HCT116 (cell line): ENCODE results near the gene RBM19. TPM values are rescaled to one million over a fixed set of nuclear protein-coding genes. Genes with fewer than 3 reads are reported as not detected.

Source experiments
- ATAC-seq: fragments of 200-7000 bp; cut with Tn5 transposase; 2 replicates; pipeline ENCODE4 v1.9.1; 2020; ENCODE audit warnings: mild to moderate bottlenecking, moderate library complexity
- BruUV-seq: library from RNA; stranded (reverse); fragments of 400-500 nt; replicated peaks from 2 replicates; lab custom pipeline; 2021; lab: Mats Ljungman, UMichigan
- CTCF ChIA-PET: fragments of 300-600 bp; sonication (Branson Sonifier 250); formaldehyde crosslinking; loops from one replicate; lab custom pipeline; 2021; ENCODE audit warnings: antibody characterized with exemption; lab: Charles Lee
- POLR2A ChIA-PET: fragments of 300-600, 350-600 bp; sonication (Branson Sonifier 250); formaldehyde crosslinking; loops from one replicate; lab custom pipeline; 2021; ENCODE audit warnings: antibody characterized with exemption; lab: Charles Lee
- RAD21 ChIA-PET, 2 experiments: fragments of 300-600 bp; sonication (Branson Sonifier 250); formaldehyde crosslinking; loops; one replicate each; lab custom pipeline; 2023; ENCODE audit warnings: low total read pairs in 2 of 2; ENCODE audit not compliant: uncharacterized antibody in 2 of 2, unreplicated experiment in 2 of 2, low non-redundant PET in 1 of 2; lab: Charles Lee
- DNase-seq: peaks from one replicate; pipeline ENCODE4 v3.0.0-alpha.2; 2010; ENCODE audit warnings: low read depth, low spot score
- H2AFZ ChIP-seq: fragments of 200-600 bp; shearing (Covaris generic), sonication (generic); 2 replicates; pipeline ENCODE4 v1.6.1; 2017; ENCODE audit warnings: low read depth, mixed run types, mixed read lengths, antibody characterized with exemption, low read length; ENCODE audit not compliant: poor library complexity, severe bottlenecking
- H3K27ac ChIP-seq: 2 replicates; pipeline ENCODE4 v1.5.1; 2012; ENCODE audit warnings: low read depth, low read length
- H3K27me3 ChIP-seq: fragments of 200-600 bp; sonication (generic); 2 replicates; pipeline ENCODE4 v1.6.1; 2016; ENCODE audit warnings: mixed run types, low read length, mixed read lengths; ENCODE audit not compliant: insufficient read depth
- H3K36me3 ChIP-seq, 2 experiments: fragments of 200-500 bp in 1 of 2; fragments of 200-600 bp in 1 of 2; sonication (Bioruptor generic) in 1 of 2; sonication (generic) in 1 of 2; 2 replicates each; pipeline versions ENCODE4 v1.5.1 to v1.6.1; 2014 to 2016; ENCODE audit warnings: low read length in 2 of 2, inconsistent platforms in 1 of 2, mixed read lengths in 1 of 2, mixed run types in 1 of 2; ENCODE audit not compliant: insufficient read depth in 2 of 2, control insufficient read depth in 1 of 2
- H3K4me1 ChIP-seq, 2 experiments: fragments of 200-600 bp in 1 of 2; sonication (generic) in 1 of 2; 2 replicates each; pipeline versions ENCODE4 v1.5.1 to v1.6.1; 2012 to 2017; ENCODE audit warnings: low read length in 2 of 2, inconsistent platforms in 1 of 2, mild to moderate bottlenecking in 1 of 2, mixed read lengths in 1 of 2, mixed run types in 1 of 2, moderate library complexity in 1 of 2; ENCODE audit not compliant: insufficient read depth in 2 of 2, control insufficient read depth in 1 of 2
- H3K4me2 ChIP-seq: fragments of 200-600 bp; sonication (generic); 2 replicates; pipeline ENCODE4 v1.6.1; 2017; ENCODE audit warnings: mixed run types, low read length, mixed read lengths
- H3K4me3 ChIP-seq, 2 experiments: fragments of 200-600 bp in 1 of 2; sonication (generic) in 1 of 2; replicated peaks in 1 of 2; 2 replicates each; pipeline ENCODE4 v1.5.1; 2011 to 2016; ENCODE audit warnings: low read length in 2 of 2, control low read depth in 1 of 2, low read depth in 1 of 2, mild to moderate bottlenecking in 1 of 2, mixed read lengths in 1 of 2, mixed run types in 1 of 2
- H3K79me2 ChIP-seq: fragments of 200-600 bp; sonication (generic); 2 replicates; pipeline ENCODE4 v1.6.1; 2017; ENCODE audit warnings: mild to moderate bottlenecking, mixed run types, low read length, moderate library complexity, mixed read lengths; ENCODE audit not compliant: insufficient read depth
- H3K9ac ChIP-seq: fragments of 200-600 bp; sonication (generic); 2 replicates; pipeline ENCODE4 v1.6.1; 2016; ENCODE audit warnings: low read length, mixed read lengths
- H3K9me2 ChIP-seq: fragments of 200-600 bp; sonication (generic), shearing (Covaris generic); 2 replicates; pipeline ENCODE4 v1.6.1; 2017; ENCODE audit warnings: mixed run types, mild to moderate bottlenecking, moderate library complexity; ENCODE audit not compliant: insufficient read depth
- H3K9me3 ChIP-seq, 2 experiments: fragments of 200-500 bp in 1 of 2; fragments of 200-600 bp in 1 of 2; sonication (Bioruptor generic) in 1 of 2; sonication (generic) in 1 of 2; 2 replicates each; pipeline ENCODE4 v1.6.1; 2014 to 2017; ENCODE audit warnings: low read length in 2 of 2, mixed read lengths in 2 of 2, inconsistent platforms in 1 of 2, low read depth in 1 of 2, mild to moderate bottlenecking in 1 of 2, mixed run types in 1 of 2, moderate library complexity in 1 of 2; ENCODE audit not compliant: control insufficient read depth in 1 of 2, insufficient read depth in 1 of 2
- H4K20me1 ChIP-seq: fragments of 200-600 bp; sonication (generic), shearing (Covaris generic); 2 replicates; pipeline ENCODE4 v1.6.1; 2017; ENCODE audit warnings: mixed run types, mild to moderate bottlenecking, moderate library complexity; ENCODE audit not compliant: insufficient read depth
- CBX3 ChIP-seq: IDR thresholded peaks from 2 replicates; pipeline ENCODE4 v1.6.1; 2012; ENCODE audit warnings: low read depth
- CEBPB ChIP-seq: IDR thresholded peaks from 2 replicates; pipeline ENCODE4 v1.6.1; 2012; ENCODE audit warnings: low read depth
- EGR1 ChIP-seq: IDR thresholded peaks from 2 replicates; pipeline ENCODE4 v1.6.1; 2012; ENCODE audit warnings: low read depth
- EZH2 ChIP-seq: fragments of 200-600 bp; sonication (generic); IDR thresholded peaks from 2 replicates; pipeline ENCODE4 v1.6.1; 2017; ENCODE audit warnings: antibody characterized with exemption, mixed run types
- EZH2phosphoT487 ChIP-seq: fragments of 200-600 bp; IDR thresholded peaks from 2 replicates; pipeline ENCODE4 v1.6.1; 2018; ENCODE audit warnings: antibody characterized with exemption, borderline replicate concordance
- JUND ChIP-seq: IDR thresholded peaks from 2 replicates; pipeline ENCODE4 v1.6.1; 2012
- SIN3A ChIP-seq: IDR thresholded peaks from 2 replicates; pipeline ENCODE4 v1.6.1; 2012; ENCODE audit warnings: low read depth
- SP1 ChIP-seq: IDR thresholded peaks from 2 replicates; pipeline ENCODE4 v1.6.1; 2012; ENCODE audit warnings: low read depth
- SRF ChIP-seq: IDR thresholded peaks from 2 replicates; pipeline ENCODE4 v1.6.1; 2012; ENCODE audit warnings: low read depth
- TCF7L2 ChIP-seq: IDR thresholded peaks from 2 replicates; pipeline ENCODE4 v1.7.0; 2011; ENCODE audit warnings: borderline replicate concordance, inconsistent platforms; ENCODE audit not compliant: insufficient read depth, insufficient read length; ENCODE audit errors: extremely low read depth
- ZFX ChIP-seq: fragments of 450-650 bp; IDR thresholded peaks from 2 replicates; pipeline ENCODE4 v1.6.1; 2017
- ZNF274 ChIP-seq: fragments of 200-500 bp; sonication (Bioruptor generic); IDR thresholded peaks from 2 replicates; pipeline ENCODE4 v1.6.1; 2014; ENCODE audit warnings: mild to moderate bottlenecking, low read depth, low read length, inconsistent platforms
- intact Hi-C: fragments of 100-400 bp; cut with micrococcal nuclease; formaldehyde crosslinking; loops from 2 replicates; pipeline ENCODE4 v1.10.0; 2022
- total RNA-seq: library from RNA; stranded (reverse); gene quantifications from one replicate; pipeline ENCODE4 v1.2.1, GENCODE V29; 2021; ENCODE audit not compliant: unreplicated experiment
- TF ChIP-seq, protein P1 (sequence below): IDR thresholded peaks from 2 replicates; pipeline ENCODE4 v1.6.1; 2011; ENCODE audit warnings: mild to moderate bottlenecking, low read length, moderate library complexity; ENCODE audit not compliant: insufficient replicate concordance; ENCODE audit errors: extremely low read depth
- TF ChIP-seq, protein P2 (sequence below): IDR thresholded peaks from 2 replicates; pipeline ENCODE4 v1.6.1; 2012
- TF ChIP-seq, protein P3 (sequence below), 3 experiments: fragments of 200-600 bp in 1 of 3; sonication (generic) in 1 of 3; IDR thresholded peaks in 2 of 3; conservative IDR thresholded peaks in 1 of 3; 2 replicates each; pipeline ENCODE4 v1.5.1; 2012 to 2017; ENCODE audit warnings: low read depth in 2 of 3, low read length in 2 of 3, antibody characterized with exemption in 1 of 3, borderline replicate concordance in 1 of 3, control low read depth in 1 of 3, mild to moderate bottlenecking in 1 of 3, mixed read lengths in 1 of 3, mixed run types in 1 of 3, moderate library complexity in 1 of 3; ENCODE audit not compliant: insufficient read depth in 1 of 3

RBM19 gene
- total RNA-seq, 1 experiment from 2014 or later: 30.7 TPM

DNA sequence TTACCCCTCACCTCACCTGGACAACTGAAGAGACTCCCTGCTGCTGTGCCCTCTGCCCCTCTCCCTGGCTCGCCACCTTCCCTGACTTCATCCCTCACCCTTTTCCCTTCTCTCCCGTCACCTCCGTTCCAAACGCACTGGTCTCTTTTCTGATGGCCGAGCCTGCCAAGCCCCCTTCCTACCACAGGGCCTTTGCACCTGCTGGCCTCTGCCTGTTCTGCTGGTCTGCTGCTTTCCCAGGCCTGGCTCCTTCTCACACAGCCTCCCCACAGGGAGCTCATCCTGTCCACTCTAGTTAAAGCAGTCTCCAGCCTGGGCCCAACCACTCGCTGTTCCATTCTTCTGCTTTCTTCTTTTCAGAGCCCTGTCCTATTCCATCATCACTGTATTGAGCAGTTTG is 34.6 kb downstream of the RBM19 start:
- H3K27ac ChIP-seq: no peak overlapping the region
- POLR2A ChIA-PET: no interaction called here
- no peaks in the 10 kb centered on the region for H3K9me2 ChIP-seq
- H3K9me3 ChIP-seq: no peaks in the 10 kb centered on the region
- TF ChIP-seq ZFX (no peak), CEBPB (no peak), TCF7L2 (no peak), EGR1 (no peak), EZH2 (no peak), ZNF274 (no peak), SP1 (no peak), SIN3A (no peak), JUND (no peak)
- TF ChIP-seq, protein P1, sequence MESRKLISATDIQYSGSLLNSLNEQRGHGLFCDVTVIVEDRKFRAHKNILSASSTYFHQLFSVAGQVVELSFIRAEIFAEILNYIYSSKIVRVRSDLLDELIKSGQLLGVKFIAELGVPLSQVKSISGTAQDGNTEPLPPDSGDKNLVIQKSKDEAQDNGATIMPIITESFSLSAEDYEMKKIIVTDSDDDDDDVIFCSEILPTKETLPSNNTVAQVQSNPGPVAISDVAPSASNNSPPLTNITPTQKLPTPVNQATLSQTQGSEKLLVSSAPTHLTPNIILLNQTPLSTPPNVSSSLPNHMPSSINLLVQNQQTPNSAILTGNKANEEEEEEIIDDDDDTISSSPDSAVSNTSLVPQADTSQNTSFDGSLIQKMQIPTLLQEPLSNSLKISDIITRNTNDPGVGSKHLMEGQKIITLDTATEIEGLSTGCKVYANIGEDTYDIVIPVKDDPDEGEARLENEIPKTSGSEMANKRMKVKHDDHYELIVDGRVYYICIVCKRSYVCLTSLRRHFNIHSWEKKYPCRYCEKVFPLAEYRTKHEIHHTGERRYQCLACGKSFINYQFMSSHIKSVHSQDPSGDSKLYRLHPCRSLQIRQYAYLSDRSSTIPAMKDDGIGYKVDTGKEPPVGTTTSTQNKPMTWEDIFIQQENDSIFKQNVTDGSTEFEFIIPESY: no peak
- intact Hi-C loops: no loop called here
- H3K4me1 ChIP-seq: no peaks in the 10 kb centered on the region
- no peak for ATAC-seq
- no peak overlapping the region for H3K4me2 ChIP-seq
- H3K9ac ChIP-seq: no peak overlapping the region
- H3K36me3 ChIP-seq: peaks cover 2 to 17% of the 10 kb centered on the region in 2 experiments; a peak in 3 of 4 replicates
- BruUV-seq: no TSS peak
- no peak overlapping the region for H3K4me3 ChIP-seq
- no peaks in the 10 kb centered on the region for H4K20me1 ChIP-seq
- no peaks in the 10 kb centered on the region for H3K27me3 ChIP-seq
- no peak for DNase-seq
- CTCF ChIA-PET: no interaction called here
- RAD21 ChIA-PET: no interaction called here
- no peak overlapping the region for H2AFZ ChIP-seq
- no peaks in the 10 kb centered on the region for H3K79me2 ChIP-seq

DNA sequence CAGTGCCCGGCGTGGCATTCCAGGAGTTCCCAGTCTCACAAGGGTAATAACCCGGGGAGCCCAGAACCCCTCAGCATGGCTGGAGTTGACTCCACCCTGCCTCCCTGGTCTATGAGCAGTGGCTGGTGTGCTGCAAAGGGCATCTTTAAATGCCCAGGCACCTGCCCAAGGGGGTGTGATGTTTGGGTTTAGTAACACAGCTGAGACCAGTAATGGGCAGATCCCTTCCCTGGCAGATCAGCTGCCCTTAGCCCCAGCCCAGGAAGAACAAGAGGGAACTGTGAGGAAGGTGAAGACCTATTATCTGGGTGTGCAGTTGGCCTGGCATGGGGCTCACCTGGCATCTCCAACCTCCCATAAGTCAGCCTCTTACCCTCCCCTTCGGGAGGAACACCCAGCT is 35.9 kb downstream of the RBM19 start:
- ChIA-PET CTCF (no interaction called here), POLR2A (no interaction called here), RAD21 (no interaction called here)
- DNase-seq (no peak), ATAC-seq (no peak)
- H3K9ac ChIP-seq: no peak overlapping the region
- H3K9me2 ChIP-seq: no peaks in the 10 kb centered on the region
- H4K20me1 ChIP-seq: no peaks in the 10 kb centered on the region
- no peak overlapping the region for H2AFZ ChIP-seq
- no peaks in the 10 kb centered on the region for H3K9me3 ChIP-seq
- intact Hi-C loops: no loop called here
- H3K36me3 ChIP-seq: peaks cover 2 to 27% of the 10 kb centered on the region in 2 experiments; a peak in 3 of 4 replicates
- H3K4me1 ChIP-seq: no peaks in the 10 kb centered on the region
- H3K27ac ChIP-seq: no peak overlapping the region
- no TSS peak for BruUV-seq
- H3K4me2 ChIP-seq: no peak overlapping the region
- no peaks in the 10 kb centered on the region for H3K79me2 ChIP-seq
- H3K4me3 ChIP-seq: no peak overlapping the region
- no peaks in the 10 kb centered on the region for H3K27me3 ChIP-seq
- TF ChIP-seq, protein P2, sequence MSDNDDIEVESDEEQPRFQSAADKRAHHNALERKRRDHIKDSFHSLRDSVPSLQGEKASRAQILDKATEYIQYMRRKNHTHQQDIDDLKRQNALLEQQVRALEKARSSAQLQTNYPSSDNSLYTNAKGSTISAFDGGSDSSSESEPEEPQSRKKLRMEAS: no peak
- no peak for TF ChIP-seq EZH2phosphoT487
- TF ChIP-seq CEBPB: no peak
- no peak for TF ChIP-seq TCF7L2
- no peak for TF ChIP-seq CBX3
- TF ChIP-seq, protein P1: no peak
- TF ChIP-seq, protein P3, sequence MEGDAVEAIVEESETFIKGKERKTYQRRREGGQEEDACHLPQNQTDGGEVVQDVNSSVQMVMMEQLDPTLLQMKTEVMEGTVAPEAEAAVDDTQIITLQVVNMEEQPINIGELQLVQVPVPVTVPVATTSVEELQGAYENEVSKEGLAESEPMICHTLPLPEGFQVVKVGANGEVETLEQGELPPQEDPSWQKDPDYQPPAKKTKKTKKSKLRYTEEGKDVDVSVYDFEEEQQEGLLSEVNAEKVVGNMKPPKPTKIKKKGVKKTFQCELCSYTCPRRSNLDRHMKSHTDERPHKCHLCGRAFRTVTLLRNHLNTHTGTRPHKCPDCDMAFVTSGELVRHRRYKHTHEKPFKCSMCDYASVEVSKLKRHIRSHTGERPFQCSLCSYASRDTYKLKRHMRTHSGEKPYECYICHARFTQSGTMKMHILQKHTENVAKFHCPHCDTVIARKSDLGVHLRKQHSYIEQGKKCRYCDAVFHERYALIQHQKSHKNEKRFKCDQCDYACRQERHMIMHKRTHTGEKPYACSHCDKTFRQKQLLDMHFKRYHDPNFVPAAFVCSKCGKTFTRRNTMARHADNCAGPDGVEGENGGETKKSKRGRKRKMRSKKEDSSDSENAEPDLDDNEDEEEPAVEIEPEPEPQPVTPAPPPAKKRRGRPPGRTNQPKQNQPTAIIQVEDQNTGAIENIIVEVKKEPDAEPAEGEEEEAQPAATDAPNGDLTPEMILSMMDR (IDR thresholded peaks at IDR 0.05 in 2 of 3, conservative IDR thresholded peaks at IDR 0.05 in 1 of 3; ENCODE audit: borderline replicate concordance in 1 of 3, insufficient read depth in 1 of 3, low read depth in 2 of 3, low read length in 2 of 3): no peak
- no peak for TF ChIP-seq SRF
